ENCODE data around the gene DPY30. TPM values are rescaled to one million over a fixed set of nuclear protein-coding genes. Genes with fewer than 3 reads are reported as not detected.

The DPY30 gene
- total RNA-seq, 2 experiments from 2014 or later, result 68.5 to 68.8 TPM

DNA sequence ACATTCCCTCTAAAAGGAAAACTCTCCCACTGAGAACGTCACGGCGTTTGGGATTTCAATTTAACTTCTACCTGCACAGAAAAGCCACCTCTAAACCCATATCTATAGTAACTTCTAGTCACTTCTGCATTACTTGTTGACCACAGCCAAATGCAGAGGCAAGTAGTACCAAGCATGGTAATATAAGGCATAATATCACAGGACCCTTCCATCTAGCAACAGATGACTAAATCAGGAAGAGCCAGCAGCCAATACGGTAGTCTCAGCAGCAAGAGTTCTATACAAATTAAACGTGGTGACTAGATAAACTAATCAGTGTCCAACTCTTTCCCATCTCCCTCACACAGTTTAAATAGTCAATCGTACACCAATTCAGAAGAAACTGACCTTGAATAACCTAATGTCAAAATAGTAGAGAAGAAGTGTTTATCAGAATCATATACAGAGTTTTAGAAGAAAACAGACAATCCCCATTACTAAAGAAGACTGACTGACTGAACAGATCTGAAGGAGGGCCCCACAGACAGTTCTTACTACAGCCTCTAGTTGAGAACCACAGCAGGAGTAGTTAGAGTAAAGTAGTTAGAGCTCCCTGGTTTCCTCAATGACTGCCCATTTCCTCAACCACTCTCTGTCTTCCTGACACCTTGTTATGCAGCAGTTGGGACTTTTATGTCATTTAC lies 58.8 kb downstream of the DPY30 start:
- Mint-ChIP-seq H3K27me3 (no peaks in the 10 kb centered on the region), H3K4me1 (ENCODE audit: low read depth) (peaks cover 25% of the 10 kb centered on the region), H3K4me3 (no peak overlapping the region), H3K36me3 (ENCODE audit: low read depth) (peaks cover 13% of the 10 kb centered on the region), H3K9me3 (peaks cover 3% of the 10 kb centered on the region), H3K27ac (peak overlapping the region; percentile 47)
- peak; percentile 91 for ATAC-seq
- TF ChIP-seq, protein P1, sequence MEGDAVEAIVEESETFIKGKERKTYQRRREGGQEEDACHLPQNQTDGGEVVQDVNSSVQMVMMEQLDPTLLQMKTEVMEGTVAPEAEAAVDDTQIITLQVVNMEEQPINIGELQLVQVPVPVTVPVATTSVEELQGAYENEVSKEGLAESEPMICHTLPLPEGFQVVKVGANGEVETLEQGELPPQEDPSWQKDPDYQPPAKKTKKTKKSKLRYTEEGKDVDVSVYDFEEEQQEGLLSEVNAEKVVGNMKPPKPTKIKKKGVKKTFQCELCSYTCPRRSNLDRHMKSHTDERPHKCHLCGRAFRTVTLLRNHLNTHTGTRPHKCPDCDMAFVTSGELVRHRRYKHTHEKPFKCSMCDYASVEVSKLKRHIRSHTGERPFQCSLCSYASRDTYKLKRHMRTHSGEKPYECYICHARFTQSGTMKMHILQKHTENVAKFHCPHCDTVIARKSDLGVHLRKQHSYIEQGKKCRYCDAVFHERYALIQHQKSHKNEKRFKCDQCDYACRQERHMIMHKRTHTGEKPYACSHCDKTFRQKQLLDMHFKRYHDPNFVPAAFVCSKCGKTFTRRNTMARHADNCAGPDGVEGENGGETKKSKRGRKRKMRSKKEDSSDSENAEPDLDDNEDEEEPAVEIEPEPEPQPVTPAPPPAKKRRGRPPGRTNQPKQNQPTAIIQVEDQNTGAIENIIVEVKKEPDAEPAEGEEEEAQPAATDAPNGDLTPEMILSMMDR (IDR thresholded peaks at IDR 0.05), result no peak
- POLR2A ChIA-PET, result no interaction called here
- no peak for DNase-seq
- CTCF ChIA-PET, result no interaction called here
- intact Hi-C loops (cut with micrococcal nuclease), result no loop called here

DNA sequence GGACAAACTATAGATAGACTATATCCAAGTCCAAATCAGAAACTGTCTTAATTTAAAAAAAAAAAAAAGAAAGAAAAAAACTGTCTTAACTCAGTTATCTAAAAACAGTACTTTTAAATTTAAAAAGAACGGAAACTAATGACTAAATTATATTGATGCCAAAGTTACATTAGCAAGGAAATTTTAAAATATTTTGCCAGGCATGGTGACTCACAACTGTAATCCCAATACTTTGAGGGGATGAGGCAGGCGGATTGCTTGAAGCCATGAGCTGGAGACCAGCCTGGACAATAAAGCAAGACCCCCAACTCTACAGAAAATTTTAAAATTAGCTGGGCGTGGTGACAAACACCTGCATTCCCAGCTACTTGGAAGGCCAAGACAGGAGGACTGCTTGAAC lies 59.6 kb downstream of the DPY30 start:
- no peaks in the 10 kb centered on the region for H3K27me3 Mint-ChIP-seq
- intact Hi-C loops (cut with micrococcal nuclease), result no loop called here
- peaks cover 15% of the 10 kb centered on the region for H3K36me3 Mint-ChIP-seq (ENCODE audit: low read depth)
- H3K27ac Mint-ChIP-seq, result no peak overlapping the region
- no peak for ATAC-seq
- peaks cover 3% of the 10 kb centered on the region for H3K9me3 Mint-ChIP-seq
- H3K4me1 Mint-ChIP-seq (ENCODE audit: low read depth), result peaks cover 28% of the 10 kb centered on the region
- CTCF ChIA-PET, result no interaction called here
- DNase-seq, result no peak
- no peak overlapping the region for H3K4me3 Mint-ChIP-seq
- POLR2A ChIA-PET, result no interaction called here
- TF ChIP-seq, protein P1 (IDR thresholded peaks at IDR 0.05), result no peak

DNA sequence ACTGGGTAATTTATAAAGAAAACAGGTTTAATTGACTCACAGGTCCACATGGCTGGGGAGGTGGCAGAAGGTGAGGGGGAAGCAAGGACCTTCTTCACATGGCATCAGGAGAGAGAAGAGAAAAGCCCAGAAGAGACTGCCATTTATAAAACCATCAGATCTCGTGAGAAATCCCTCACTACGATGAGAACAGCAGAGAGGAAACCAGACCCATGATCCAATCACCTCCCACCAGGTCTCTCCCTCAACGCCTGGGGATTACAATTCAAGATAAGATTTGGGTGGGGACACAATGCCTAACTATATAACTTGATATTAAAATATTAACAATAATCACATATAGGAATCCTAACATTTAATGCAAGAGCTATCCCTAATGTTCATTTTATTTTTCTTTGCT lies 60.6 kb downstream of the DPY30 start:
- no peak overlapping the region for H3K4me3 Mint-ChIP-seq
- peaks cover 3% of the 10 kb centered on the region for H3K9me3 Mint-ChIP-seq
- TF ChIP-seq, protein P1 (IDR thresholded peaks at IDR 0.05), result no peak
- ATAC-seq, result no peak
- H3K4me1 Mint-ChIP-seq (ENCODE audit: low read depth), result peaks cover 34% of the 10 kb centered on the region
- intact Hi-C loops (cut with micrococcal nuclease), result no loop called here
- peaks cover 14% of the 10 kb centered on the region for H3K36me3 Mint-ChIP-seq (ENCODE audit: low read depth)
- POLR2A ChIA-PET, result interaction anchor here (1.1 kb wide), 1 partner anchor 29 kb away, joined by 3 read pairs; no protein-coding TSS in a partner anchor
- CTCF ChIA-PET, result no interaction called here
- DNase-seq, result no peak
- H3K27me3 Mint-ChIP-seq, result no peaks in the 10 kb centered on the region
- no peak overlapping the region for H3K27ac Mint-ChIP-seq

DNA sequence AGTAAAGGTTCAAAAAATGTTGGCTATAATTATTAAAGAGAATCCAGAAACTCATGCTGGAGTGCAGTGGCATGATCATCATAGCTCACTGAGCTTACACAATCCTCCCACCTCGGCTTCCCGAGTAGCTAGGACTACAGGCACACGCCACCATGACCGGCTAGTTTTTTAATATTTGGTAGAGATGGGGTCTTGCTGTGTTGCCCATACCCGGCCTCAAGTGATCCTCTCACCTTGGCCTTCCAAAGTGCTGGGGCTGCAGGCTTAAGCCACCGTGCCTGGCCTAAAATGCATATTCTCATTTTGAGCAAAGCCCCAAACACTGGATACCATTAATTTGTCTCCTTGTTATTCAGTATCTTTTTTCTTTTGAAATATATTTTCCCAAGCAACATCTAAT lies 61.2 kb downstream of the DPY30 start:
- peaks cover 10% of the 10 kb centered on the region for H3K36me3 Mint-ChIP-seq (ENCODE audit: low read depth)
- peaks cover 3% of the 10 kb centered on the region for H3K9me3 Mint-ChIP-seq
- H3K27me3 Mint-ChIP-seq, result no peaks in the 10 kb centered on the region
- H3K4me3 Mint-ChIP-seq, result no peak overlapping the region
- intact Hi-C loops (cut with micrococcal nuclease), result no loop called here
- no peak overlapping the region for H3K27ac Mint-ChIP-seq
- CTCF ChIA-PET, result no interaction called here
- TF ChIP-seq, protein P1 (IDR thresholded peaks at IDR 0.05), result no peak
- ATAC-seq (no peak), DNase-seq (no peak)
- POLR2A ChIA-PET, result interaction anchor here (1.1 kb wide), 1 partner anchor 30 kb away, joined by 3 read pairs; no protein-coding TSS in a partner anchor
- peaks cover 37% of the 10 kb centered on the region for H3K4me1 Mint-ChIP-seq (ENCODE audit: low read depth)

Other genes starting within 250 kb of the DPY30 start
- 10 to 100 TPM; 46.5 to 46.9 TPM for gene MEMO1, start 28.8 kb downstream of the DPY30 start, total RNA-seq
- 10 to 100 TPM; 13.5 to 14.1 TPM for gene SPAST, start 23.8 kb upstream of the DPY30 start, total RNA-seq
- gene SLC30A6, start 126.1 kb upstream of the DPY30 start, total RNA-seq, result 10 to 100 TPM; 18.5 to 19.7 TPM
- not detected for gene NLRC4, start 225.1 kb upstream of the DPY30 start, total RNA-seq
- gene YIPF4, start 238.1 kb upstream of the DPY30 start, total RNA-seq, result 10 to 100 TPM; 32.1 to 40.5 TPM

Measured in activated CD8-positive, alpha-beta T cell treated with anti-CD3 and anti-CD28 coated beads for 36 hours (primary cell).